ENCODE results near the gene FES.
"Not testable (repeated sequence)": the region's sequence is repeated elsewhere in the genome, so short reads cannot be mapped to it uniquely, and the experiment has no call there.

Gene FES

DNA sequence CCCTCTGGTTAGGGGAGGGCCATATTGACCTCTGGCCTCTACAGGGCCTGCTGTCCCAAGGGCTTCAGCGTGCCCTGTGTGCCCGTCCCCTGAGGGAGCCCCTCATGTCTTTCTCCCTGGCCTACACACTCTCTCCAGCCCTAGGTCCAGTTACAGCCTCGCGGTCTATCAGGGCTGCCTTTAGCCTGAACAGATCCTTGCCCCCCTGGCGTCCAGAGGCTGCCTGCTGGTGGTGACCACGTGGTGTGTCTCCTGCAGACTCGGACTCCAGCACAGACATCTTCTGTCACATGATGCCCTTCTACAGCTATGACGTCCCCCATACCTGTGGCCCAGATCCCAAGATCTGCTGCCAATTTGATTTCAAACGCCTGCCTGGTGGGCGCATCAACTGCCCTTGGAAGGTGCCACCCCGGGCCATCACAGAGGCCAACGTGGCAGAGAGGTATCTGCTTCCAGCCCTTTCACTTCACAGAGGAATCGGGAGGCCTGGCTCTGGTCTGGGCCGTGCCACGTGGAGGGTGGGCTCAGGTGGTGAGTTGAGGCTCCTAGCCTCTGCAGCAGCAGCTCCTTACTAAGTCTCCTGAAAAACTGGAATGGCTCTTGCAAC, 22.9 kb downstream of the FES start:
- Mint-ChIP-seq H3K9me3 (no peaks in the 10 kb centered on the region), H3K4me3 (no peak overlapping the region), H3K4me1 (peaks cover 12% of the 10 kb centered on the region), H3K27ac (no peak overlapping the region), H3K27me3 (ENCODE audit: low read depth, poor library complexity) (peaks cover 13% of the 10 kb centered on the region), H3K36me3 (ENCODE audit: low read depth) (peaks cover 32% of the 10 kb centered on the region)
- TF ChIP-seq, protein P1, sequence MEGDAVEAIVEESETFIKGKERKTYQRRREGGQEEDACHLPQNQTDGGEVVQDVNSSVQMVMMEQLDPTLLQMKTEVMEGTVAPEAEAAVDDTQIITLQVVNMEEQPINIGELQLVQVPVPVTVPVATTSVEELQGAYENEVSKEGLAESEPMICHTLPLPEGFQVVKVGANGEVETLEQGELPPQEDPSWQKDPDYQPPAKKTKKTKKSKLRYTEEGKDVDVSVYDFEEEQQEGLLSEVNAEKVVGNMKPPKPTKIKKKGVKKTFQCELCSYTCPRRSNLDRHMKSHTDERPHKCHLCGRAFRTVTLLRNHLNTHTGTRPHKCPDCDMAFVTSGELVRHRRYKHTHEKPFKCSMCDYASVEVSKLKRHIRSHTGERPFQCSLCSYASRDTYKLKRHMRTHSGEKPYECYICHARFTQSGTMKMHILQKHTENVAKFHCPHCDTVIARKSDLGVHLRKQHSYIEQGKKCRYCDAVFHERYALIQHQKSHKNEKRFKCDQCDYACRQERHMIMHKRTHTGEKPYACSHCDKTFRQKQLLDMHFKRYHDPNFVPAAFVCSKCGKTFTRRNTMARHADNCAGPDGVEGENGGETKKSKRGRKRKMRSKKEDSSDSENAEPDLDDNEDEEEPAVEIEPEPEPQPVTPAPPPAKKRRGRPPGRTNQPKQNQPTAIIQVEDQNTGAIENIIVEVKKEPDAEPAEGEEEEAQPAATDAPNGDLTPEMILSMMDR (IDR thresholded peaks at IDR 0.05), result no peak
- no peak for DNase-seq

DNA sequence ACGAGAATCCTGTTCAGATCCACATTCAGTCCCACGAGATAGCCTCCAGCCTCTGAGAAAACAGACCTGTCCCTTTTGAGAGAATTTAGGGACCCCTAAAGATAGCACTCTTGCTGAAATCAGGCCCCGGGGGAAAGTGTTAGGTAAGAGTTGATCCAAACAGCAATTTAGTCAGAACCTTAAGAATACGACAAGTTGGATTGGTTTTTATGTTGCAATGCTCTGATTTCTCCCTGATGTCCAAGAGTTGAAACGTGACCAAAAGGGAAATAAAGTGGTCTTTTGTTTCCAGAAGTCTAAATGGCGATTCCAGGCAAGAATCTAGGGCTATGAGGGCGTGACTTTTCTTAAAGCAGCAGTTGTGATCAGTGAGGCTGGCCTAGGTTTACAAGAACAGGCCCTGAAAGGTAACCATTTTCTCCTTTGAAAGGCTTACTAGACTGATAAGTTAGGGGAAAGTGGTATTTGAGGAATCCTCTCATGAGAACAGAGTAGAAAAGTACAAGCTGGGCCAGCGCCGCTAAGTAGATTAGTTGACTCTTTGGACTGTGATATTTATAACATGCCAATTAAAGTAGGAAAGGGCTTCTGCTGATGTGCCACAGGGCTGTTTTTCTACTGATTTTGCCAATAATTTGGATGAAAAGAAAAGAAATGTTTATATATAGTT, 23.7 kb downstream of the FES start:
- H3K4me1 Mint-ChIP-seq, result peaks cover 12% of the 10 kb centered on the region
- TF ChIP-seq, protein P1 (IDR thresholded peaks at IDR 0.05), result no peak
- peaks cover 13% of the 10 kb centered on the region for H3K27me3 Mint-ChIP-seq (ENCODE audit: low read depth, poor library complexity)
- DNase-seq, result no peak
- no peaks in the 10 kb centered on the region for H3K9me3 Mint-ChIP-seq
- H3K27ac Mint-ChIP-seq, result no peak overlapping the region
- peaks cover 33% of the 10 kb centered on the region for H3K36me3 Mint-ChIP-seq (ENCODE audit: low read depth)
- H3K4me3 Mint-ChIP-seq, result no peak overlapping the region

DNA sequence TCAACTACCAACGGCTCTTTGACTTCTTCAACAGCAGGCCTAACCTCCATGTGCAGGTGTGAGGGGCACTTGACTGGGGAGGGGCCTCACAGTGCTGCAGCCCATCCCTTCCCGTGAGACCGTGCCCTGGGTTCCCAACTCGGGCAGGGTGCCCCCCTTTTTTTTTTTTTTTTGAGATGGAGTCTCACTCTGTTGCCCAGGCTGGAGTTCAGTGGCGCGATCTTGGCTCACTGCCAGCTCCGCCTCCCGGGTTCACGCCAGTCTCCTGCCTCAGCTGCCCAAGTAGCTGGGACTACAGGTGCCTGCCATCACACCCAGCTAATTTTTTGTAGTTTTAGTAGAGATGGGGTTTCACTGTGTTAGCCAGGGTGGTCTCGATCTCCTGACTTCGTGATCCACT, 25.1 kb downstream of the FES start:
- not testable (repeated sequence) for DNase-seq; H3K9me3 Mint-ChIP-seq; H3K4me3 Mint-ChIP-seq; H3K4me1 Mint-ChIP-seq; H3K27ac Mint-ChIP-seq; H3K27me3 Mint-ChIP-seq (ENCODE audit: low read depth, poor library complexity)
- peaks cover 38% of the 10 kb centered on the region for H3K36me3 Mint-ChIP-seq (ENCODE audit: low read depth)

DNA sequence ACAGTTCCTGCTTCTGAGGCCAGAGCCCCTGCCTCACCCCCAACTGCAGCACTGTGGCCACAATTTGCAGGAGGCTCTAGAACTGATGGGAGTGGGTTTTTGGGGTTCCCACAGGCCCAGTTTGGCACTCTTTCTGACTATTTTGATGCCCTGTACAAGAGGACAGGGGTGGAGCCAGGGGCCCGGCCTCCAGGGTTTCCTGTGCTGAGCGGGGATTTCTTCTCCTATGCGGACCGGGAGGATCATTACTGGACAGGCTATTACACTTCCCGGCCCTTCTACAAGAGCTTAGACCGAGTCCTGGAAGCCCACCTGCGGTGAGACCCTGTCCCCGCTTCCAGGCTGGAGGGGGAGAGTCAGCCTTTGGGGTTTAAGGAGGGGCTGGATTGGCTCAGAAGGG, 25.7 kb downstream of the FES start:
- H3K27me3 Mint-ChIP-seq (ENCODE audit: low read depth, poor library complexity), result peaks cover 5% of the 10 kb centered on the region
- no peak overlapping the region for H3K4me3 Mint-ChIP-seq
- peaks cover 3% of the 10 kb centered on the region for H3K4me1 Mint-ChIP-seq
- H3K9me3 Mint-ChIP-seq, result no peaks in the 10 kb centered on the region
- H3K27ac Mint-ChIP-seq, result no peak overlapping the region
- no peak for DNase-seq
- TF ChIP-seq, protein P1 (IDR thresholded peaks at IDR 0.05), result no peak
- H3K36me3 Mint-ChIP-seq (ENCODE audit: low read depth), result peaks cover 38% of the 10 kb centered on the region

DNA sequence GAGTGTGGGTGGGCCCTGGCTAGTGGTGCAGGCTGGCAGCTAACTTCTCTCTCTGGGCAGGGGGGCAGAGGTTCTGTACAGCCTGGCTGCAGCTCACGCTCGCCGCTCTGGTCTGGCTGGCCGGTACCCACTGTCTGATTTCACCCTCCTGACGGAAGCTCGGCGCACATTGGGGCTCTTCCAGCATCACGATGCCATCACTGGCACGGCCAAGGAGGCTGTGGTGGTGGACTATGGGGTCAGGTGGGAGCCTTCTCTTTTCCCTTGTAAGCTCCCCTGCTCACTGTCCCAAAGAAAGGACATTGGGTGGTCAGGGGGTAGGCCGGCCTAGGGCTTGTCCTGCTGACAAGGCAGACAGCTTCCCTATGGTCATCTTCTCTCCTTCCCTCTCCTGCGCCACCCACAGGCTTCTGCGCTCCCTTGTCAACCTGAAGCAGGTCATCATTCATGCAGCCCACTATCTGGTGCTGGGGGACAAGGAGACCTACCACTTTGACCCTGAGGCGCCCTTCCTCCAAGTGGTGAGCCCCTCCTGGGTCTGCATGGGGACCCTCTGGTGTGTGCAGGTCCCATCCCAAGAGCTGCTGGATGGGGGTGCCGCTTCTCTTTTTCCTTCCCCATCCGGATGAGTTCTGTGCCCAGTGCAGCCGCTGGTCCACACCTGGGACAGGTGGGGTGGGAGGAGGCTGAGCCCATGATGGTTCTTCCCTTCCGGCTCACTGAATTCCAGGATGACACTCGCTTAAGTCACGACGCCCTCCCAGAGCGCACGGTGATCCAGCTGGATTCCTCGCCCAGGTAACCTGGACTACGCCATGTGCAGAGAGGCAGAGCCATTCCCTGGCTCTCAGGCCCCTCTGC, 26.4 kb downstream of the FES start:
- Mint-ChIP-seq H3K27ac (no peak overlapping the region), H3K36me3 (ENCODE audit: low read depth) (peaks cover 36% of the 10 kb centered on the region), H3K4me3 (no peak overlapping the region), H3K4me1 (peaks cover 7% of the 10 kb centered on the region), H3K9me3 (no peaks in the 10 kb centered on the region), H3K27me3 (ENCODE audit: low read depth, poor library complexity) (no peaks in the 10 kb centered on the region)
- TF ChIP-seq, protein P1 (IDR thresholded peaks at IDR 0.05), result no peak
- DNase-seq, result no peak

DNA sequence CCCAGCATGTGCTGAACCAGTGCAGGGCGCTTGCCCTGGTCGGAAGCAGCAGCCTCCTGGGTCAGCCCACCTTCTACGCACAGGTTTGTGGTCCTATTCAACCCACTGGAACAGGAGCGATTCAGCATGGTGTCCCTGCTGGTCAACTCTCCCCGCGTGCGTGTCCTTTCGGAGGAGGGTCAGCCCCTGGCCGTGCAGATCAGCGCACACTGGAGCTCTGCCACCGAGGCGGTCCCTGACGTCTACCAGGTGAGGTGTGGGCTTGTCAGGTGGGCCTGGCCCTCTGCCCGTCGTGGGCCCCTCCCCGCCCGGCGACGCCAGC, 27.0 kb downstream of the FES start:
- Mint-ChIP-seq H3K9me3 (no peaks in the 10 kb centered on the region), H3K4me3 (no peak overlapping the region), H3K4me1 (peaks cover 13% of the 10 kb centered on the region), H3K27ac (no peak overlapping the region), H3K27me3 (ENCODE audit: low read depth, poor library complexity) (no peaks in the 10 kb centered on the region), H3K36me3 (ENCODE audit: low read depth) (peaks cover 31% of the 10 kb centered on the region)
- no peak for DNase-seq
- TF ChIP-seq, protein P1 (IDR thresholded peaks at IDR 0.05), result no peak
